ENCODE data around the gene PRDM5. TPM values are rescaled to one million over a fixed set of nuclear protein-coding genes. Genes with fewer than 3 reads are reported as not detected.

PRDM5 gene
- total and polyA plus RNA-seq, 2 donors (not counting 1 experiment from before 2014, with no cell fraction given), result 8.6 to 19.0 TPM

- Histone ChIP-seq H3K36me3 (ENCODE audit: control insufficient read depth, insufficient read depth, low read length) (no peaks in the 10 kb centered on the region), H2AFZ (ENCODE audit: low read length) (no peak overlapping the region), H3K4me1 (ENCODE audit: control insufficient read depth, extremely low read depth, insufficient read depth, low read length) (peaks cover 8% of the 10 kb centered on the region), H4K20me1 (ENCODE audit: control insufficient read depth, extremely low read depth, insufficient read depth, low read length) (no peaks in the 10 kb centered on the region), H3K4me2 (ENCODE audit: extremely low read depth, insufficient read depth, low read length) (no peak overlapping the region), H3K9ac (ENCODE audit: insufficient read depth, low read length) (no peak overlapping the region), H3K79me2 (ENCODE audit: control insufficient read depth, insufficient read depth, low read length) (no peaks in the 10 kb centered on the region), H3K27me3 (ENCODE audit: control insufficient read depth, insufficient read depth, low read length) (no peaks in the 10 kb centered on the region), H3K9me3 (ENCODE audit: control insufficient read depth, insufficient read depth, low read depth, low read length) (no peaks in the 10 kb centered on the region), H3K4me3 (replicated peaks in 1 of 4; ENCODE audit: control extremely low read depth in 1 of 4, insufficient read depth in 1 of 4, low read depth in 3 of 4, low read length in 4 of 4) (no peak overlapping the region), H3K27ac (ENCODE audit: insufficient read depth, low read length) (no peak overlapping the region)
- DNase-seq (ENCODE audit: low read depth in 2 of 2), result peak; percentile 70 to 87
- TF ChIP-seq EZH2 (IDR thresholded peaks at IDR 0.05; ENCODE audit: low read length, missing control alignments) (no peak), CTCF (conservative IDR thresholded peaks at IDR 0.05 in 1 of 2, IDR thresholded peaks at IDR 0.05 in 1 of 2; ENCODE audit: low read depth in 1 of 2, low read length in 2 of 2) (no peak)
Observed at GRCh38 chr4:120694973-120695372, 227.6 kb downstream of the PRDM5 start.

GRCh38 chr4:120693816-120694215 lies 228.7 kb downstream of the PRDM5 start:
- H3K9ac ChIP-seq (ENCODE audit: insufficient read depth, low read length), result no peak overlapping the region
- H3K36me3 ChIP-seq (ENCODE audit: control insufficient read depth, insufficient read depth, low read length), result no peaks in the 10 kb centered on the region
- DNase-seq (ENCODE audit: low read depth in 2 of 2), result no peak
- H2AFZ ChIP-seq (ENCODE audit: low read length), result no peak overlapping the region
- no peak overlapping the region for H3K4me2 ChIP-seq (ENCODE audit: extremely low read depth, insufficient read depth, low read length)
- peaks cover 8% of the 10 kb centered on the region for H3K4me1 ChIP-seq (ENCODE audit: control insufficient read depth, extremely low read depth, insufficient read depth, low read length)
- H3K79me2 ChIP-seq (ENCODE audit: control insufficient read depth, insufficient read depth, low read length), result no peaks in the 10 kb centered on the region
- TF ChIP-seq EZH2 (IDR thresholded peaks at IDR 0.05; ENCODE audit: low read length, missing control alignments) (no peak), CTCF (conservative IDR thresholded peaks at IDR 0.05 in 1 of 2, IDR thresholded peaks at IDR 0.05 in 1 of 2; ENCODE audit: low read depth in 1 of 2, low read length in 2 of 2) (no peak)
- H3K9me3 ChIP-seq (ENCODE audit: control insufficient read depth, insufficient read depth, low read depth, low read length), result no peaks in the 10 kb centered on the region
- no peak overlapping the region for H3K4me3 ChIP-seq (replicated peaks in 1 of 4; ENCODE audit: control extremely low read depth in 1 of 4, insufficient read depth in 1 of 4, low read depth in 3 of 4, low read length in 4 of 4)
- no peak overlapping the region for H3K27ac ChIP-seq (ENCODE audit: insufficient read depth, low read length)
- no peaks in the 10 kb centered on the region for H3K27me3 ChIP-seq (ENCODE audit: control insufficient read depth, insufficient read depth, low read length)
- H4K20me1 ChIP-seq (ENCODE audit: control insufficient read depth, extremely low read depth, insufficient read depth, low read length), result no peaks in the 10 kb centered on the region

GRCh38 chr4:120692964-120693363 lies 229.6 kb downstream of the PRDM5 start:
- no peak overlapping the region for H3K4me2 ChIP-seq (ENCODE audit: extremely low read depth, insufficient read depth, low read length)
- H3K79me2 ChIP-seq (ENCODE audit: control insufficient read depth, insufficient read depth, low read length), result no peaks in the 10 kb centered on the region
- H3K4me3 ChIP-seq (replicated peaks in 1 of 4; ENCODE audit: control extremely low read depth in 1 of 4, insufficient read depth in 1 of 4, low read depth in 3 of 4, low read length in 4 of 4), result no peak overlapping the region
- H3K4me1 ChIP-seq (ENCODE audit: control insufficient read depth, extremely low read depth, insufficient read depth, low read length), result peaks cover 8% of the 10 kb centered on the region
- no peaks in the 10 kb centered on the region for H4K20me1 ChIP-seq (ENCODE audit: control insufficient read depth, extremely low read depth, insufficient read depth, low read length)
- no peak overlapping the region for H3K9ac ChIP-seq (ENCODE audit: insufficient read depth, low read length)
- no peaks in the 10 kb centered on the region for H3K27me3 ChIP-seq (ENCODE audit: control insufficient read depth, insufficient read depth, low read length)
- no peak for TF ChIP-seq CTCF (conservative IDR thresholded peaks at IDR 0.05 in 1 of 2, IDR thresholded peaks at IDR 0.05 in 1 of 2; ENCODE audit: low read depth in 1 of 2, low read length in 2 of 2)
- TF ChIP-seq EZH2 (IDR thresholded peaks at IDR 0.05; ENCODE audit: low read length, missing control alignments), result no peak
- no peaks in the 10 kb centered on the region for H3K9me3 ChIP-seq (ENCODE audit: control insufficient read depth, insufficient read depth, low read depth, low read length)
- H2AFZ ChIP-seq (ENCODE audit: low read length), result no peak overlapping the region
- peak; percentile 86 to 92 for DNase-seq (ENCODE audit: low read depth in 2 of 2)
- H3K27ac ChIP-seq (ENCODE audit: insufficient read depth, low read length), result no peak overlapping the region
- H3K36me3 ChIP-seq (ENCODE audit: control insufficient read depth, insufficient read depth, low read length), result no peaks in the 10 kb centered on the region

Data from fibroblast of lung (primary cell).